HT1080 (cell line): ENCODE results near the gene NPC1L1. TPM values are rescaled to one million over a fixed set of nuclear protein-coding genes. Genes with fewer than 3 reads are reported as not detected.
A peak's percentile ranks its signal among the peaks of the same experiment; 100 is the strongest.

ENCODE experiments used
- DNase-seq: peaks from one replicate; pipeline ENCODE4 v3.0.0-alpha.2; 2015; ENCODE audit warnings: low read depth
- small RNA-seq: library from RNA; depleted of rRNA; stranded (forward); fragments of <200 nt; gene quantifications from one replicate; pipeline ENCODE3, GENCODE V24; 2014
- total RNA-seq: library from RNA; depleted of rRNA; stranded (reverse); fragments of >200 nt; shearing (Covaris generic); gene quantifications from 2 replicates; pipeline ENCODE4 v1.2.3, GENCODE V29; 2014; rRNA removed

The NPC1L1 gene
- total RNA-seq, 1 experiment from 2014 or later, result not detected

DNA sequence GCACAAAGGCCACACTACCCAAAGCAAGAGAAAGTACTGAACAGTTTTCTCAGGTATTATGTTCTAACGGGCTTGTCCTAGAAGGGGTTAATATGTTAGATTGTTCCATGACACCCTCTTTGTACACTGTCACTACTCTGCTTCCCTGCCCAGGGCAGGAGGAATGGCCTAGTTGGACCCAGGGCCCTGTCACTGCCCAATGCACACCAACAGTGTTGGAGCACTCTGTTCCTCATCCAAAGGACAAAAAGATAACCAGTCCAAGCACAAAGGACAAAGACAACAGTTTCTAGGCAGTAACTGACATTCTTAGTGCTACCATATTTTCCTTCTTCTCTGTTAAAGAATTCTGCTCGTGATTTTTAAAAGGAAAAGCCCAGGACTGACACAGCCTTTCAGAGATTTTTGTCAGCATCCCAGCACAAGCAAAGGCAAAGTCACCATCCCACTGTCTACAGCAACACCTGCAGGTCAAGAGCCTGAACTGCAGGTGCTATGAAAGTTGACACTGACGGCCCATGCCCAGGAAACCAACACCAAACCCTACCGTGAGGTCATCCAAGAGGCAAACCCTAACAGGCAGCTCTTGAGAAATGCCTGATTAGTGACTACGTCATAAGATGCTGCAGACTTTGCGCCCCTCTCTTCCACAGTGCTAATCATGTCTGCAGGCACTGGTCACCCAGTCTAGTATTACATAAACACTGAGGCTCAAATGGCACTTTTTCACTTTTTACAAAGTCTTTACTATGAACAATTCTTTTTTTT lies 63.9 kb downstream of the NPC1L1 start:
- peak; percentile 89 for DNase-seq

DNA sequence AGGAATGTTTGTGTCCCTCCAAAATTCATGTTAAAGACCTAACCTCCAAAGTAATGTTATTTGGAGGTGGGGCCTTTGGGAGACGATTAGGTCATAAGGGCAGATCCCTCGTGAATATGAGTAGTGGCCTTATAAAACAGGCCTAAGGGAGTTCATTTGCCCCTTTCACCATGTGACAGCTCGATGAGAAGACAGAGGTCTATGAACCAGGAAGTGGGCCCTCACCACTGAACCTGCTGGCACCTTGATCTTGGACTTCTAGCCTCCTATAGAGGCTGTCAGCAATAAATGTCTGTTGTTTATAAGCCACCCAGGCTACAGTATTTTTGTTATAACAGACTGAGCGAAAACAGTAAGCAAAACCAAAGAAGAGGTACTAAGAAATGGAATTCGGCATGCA lies 64.8 kb downstream of the NPC1L1 start:
- no peak for DNase-seq

DNA sequence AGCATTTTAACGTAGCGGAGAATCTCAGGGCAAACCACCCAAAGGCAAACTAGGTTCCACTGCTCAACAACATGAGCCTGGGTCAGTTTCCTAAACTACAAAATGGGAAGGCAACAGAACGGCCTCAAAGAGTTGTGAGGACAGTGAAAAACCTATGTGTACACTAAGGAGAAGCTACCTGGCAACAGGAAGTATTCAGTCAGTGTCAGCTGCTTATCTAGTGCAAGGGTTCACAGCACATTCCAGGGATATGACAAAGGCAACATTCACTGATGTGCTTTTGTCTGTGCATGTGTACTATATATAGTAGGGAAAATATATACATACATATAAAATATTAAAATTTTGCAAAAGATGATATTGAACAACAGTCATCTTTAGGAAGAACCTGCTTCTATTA lies 67.8 kb downstream of the NPC1L1 start:
- peak; percentile 39 for DNase-seq

DNA sequence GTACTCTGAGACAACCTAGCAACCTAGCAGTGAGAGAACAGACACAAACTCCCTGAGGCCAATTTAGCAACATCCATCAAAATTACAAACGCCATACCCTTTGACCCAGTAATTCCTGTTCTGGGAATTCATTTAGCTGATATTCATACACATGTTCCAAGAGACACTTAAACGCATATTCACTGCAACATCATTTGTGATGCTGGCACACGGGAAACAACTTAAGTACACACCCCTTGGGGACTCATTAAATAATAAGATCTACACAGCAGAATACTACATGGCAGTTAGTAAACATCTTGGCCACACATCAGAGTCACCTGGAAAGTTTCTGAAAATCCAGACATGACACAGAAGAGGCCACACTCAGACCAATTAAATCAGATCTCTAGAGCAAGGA lies 68.3 kb downstream of the NPC1L1 start:
- DNase-seq, result no peak

DNA sequence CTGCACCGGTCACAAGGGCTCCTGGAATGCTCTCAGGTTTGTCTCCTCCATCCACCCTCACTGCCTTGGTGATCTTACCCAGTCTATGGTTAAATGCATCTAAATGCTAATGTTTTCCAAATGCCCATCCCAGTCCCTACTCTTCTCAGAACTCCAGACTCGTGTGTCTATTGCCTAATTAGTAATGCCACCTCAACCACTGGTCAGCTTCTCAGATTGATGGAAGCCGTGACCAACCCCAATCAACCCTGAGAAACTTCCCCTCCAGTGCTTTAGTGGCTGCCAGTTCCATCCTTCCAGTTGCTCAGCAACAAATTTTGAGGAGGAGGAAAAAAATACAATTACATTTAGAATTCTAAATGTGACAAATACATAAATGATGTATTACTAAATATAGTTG lies 69.3 kb downstream of the NPC1L1 start:
- DNase-seq, result no peak

DNA sequence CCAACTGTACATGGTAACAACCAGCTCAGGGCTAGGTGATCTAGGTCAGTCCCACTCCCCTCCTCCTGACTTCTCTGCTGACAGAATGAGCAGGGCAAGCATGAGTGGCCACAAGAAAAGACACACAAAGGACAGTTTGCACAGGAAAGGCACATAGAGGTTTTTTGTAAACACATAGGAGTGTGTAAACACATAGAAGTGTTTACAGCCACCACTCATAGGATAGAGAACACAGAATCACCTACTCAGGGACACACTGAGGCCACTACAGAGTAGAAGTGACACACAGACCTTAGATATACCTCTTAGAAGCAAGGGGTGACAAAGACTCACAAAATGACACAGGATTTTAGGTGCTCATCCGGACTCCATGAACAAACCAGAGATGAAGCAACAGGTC lies 69.7 kb downstream of the NPC1L1 start:
- no peak for DNase-seq

DNA sequence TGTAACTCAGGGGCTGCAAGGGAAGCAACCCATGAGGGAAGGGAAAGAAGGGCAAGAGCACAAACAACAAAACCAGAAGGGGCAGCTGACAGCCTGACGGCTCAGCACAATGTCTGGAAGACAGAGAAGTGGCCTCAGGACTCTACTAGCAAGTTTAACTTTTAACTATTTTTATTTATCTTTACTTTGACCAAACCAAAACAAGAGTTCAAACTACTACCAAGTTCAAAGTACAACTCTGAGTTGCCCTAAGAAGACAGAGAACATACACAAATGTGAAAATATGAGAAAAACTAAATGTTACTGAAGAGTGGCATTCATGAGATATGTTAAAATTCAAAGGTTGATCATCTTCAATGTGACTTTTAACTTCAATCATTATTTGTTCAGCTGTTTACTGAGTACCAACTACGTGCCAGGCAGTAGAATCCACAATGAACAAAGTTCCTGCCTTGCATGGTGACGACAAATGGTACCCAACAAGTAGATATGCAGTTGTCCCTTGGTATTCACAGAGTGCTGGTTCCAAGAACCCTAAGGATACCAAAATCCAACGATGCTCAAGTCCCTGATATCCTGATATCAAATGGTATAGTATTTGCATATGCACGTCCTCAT lies 70.4 kb downstream of the NPC1L1 start:
- DNase-seq, result no peak

DNA sequence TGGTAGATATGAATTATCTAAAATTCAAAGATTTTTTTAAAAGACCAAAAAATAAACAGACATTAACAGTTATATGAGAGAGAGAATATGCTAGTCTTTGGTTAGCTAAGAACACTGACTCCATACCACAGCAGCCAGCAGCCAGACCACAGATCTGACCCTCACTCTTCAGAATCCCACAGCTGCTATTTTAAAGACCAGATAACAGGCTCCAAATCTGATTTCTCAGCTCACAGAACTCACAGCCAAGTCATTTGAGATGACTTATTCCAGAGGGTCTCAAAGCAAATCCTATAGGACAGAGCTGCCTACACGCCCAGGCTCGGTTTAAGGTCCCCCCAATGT lies 71.0 kb downstream of the NPC1L1 start:
- no peak for DNase-seq

DNA sequence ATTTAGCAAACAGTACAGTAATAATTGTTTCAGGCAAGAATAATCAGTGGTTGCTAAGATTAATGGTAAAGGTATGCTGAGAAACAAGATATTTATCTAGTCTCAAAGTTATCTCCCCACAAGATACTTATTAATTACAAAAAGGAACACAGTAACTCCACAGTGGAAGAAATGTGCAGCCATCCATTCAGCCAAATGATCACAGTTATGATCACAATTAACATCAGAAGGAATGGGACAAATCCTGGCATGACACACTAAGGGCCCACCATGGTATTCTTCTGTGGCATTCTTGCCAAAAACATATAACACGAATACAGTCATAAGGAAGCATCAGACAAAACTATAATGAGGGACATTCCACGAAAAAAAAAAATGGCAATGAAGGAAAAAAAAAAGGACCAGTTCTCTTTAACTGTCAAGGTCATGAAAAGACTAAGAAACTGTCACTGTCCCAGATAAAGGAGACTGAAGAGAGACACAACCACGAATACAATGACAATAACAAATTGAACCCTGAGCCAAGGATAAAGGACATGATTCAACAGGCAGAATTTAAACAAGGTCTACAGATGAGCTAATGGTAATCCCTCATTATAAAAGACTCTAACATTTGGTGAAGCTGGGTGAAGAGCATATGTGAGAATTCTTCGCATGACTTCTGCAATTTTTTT lies 71.5 kb downstream of the NPC1L1 start:
- DNase-seq, result no peak

DNA sequence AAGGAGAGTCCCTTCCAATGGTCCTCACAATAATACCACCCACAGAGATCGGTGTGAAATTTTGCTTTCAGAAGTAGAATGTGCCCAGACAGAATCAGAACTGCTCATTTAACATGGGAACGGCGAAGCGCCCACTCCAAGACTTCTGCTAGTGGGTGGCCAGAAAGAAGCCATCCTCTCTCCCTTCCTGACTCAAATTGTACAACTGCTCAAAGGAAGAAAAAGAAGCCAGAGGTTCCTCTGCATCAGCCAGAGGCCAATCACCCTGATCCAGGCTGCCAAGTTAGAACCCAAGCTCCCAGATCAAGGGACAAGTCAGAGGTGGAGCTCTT lies 73.9 kb downstream of the NPC1L1 start:
- no peak for DNase-seq

DNA sequence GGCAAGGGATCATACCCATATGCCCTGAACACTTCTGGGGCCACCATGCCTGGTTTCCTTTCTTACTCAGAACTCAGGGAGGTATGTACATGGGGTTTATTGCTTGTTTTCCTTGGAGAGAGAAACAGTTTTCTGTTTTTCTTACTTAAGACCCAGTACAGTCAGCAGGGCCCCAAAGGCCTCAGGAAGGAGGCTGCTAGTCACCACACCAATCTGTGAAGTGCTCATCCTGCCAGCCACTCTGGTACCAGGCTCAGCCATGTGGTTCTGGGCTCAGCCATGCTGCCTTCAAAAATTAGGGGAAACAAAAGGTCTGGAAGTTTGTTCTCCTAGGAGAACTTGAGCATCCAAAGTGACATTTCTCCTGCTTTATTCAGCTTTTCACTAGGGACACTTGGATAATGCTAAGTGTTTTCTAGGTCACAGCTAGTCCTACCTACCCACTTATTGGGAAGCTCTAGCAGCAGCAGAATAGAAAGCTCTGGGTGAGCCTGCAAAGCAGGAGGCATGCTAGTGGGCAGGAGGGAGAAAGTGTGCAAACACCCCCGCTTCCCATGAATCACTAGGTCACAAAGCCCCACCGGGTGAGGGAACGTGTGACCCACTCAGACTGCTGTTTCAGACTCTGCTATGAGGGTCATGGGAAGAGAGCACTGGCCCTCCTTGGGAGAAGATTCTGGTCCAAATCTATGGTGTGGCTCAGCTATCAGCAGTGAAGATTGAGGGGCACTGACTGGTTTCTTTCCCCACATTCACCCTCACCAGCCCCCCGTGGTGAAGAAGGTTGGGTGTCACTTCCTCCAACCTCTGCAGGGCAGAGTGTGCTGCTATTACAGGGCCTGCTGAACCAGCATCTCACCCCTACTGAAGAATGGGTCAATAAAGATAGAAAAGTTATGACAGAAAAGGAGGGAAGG lies 74.6 kb downstream of the NPC1L1 start:
- no peak for DNase-seq

DNA sequence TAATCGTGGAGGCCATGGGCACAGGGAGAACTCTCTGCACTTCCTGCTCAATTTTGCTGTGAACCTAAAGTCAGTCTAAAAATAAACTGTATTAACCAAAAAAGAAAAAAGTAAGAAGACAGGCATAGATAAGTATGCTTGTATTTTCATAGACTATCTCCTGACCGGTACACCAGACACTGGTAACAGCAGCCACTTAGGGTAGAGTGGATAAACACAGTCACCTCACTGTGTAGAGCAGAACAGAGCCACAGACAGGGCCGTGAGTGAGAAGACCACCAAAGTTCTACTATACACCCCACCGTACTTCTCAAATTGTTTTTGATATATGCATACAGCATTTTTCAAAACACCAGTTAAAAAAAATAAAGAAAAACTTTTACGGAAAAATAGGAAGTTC lies 75.6 kb downstream of the NPC1L1 start:
- no peak for DNase-seq

DNA sequence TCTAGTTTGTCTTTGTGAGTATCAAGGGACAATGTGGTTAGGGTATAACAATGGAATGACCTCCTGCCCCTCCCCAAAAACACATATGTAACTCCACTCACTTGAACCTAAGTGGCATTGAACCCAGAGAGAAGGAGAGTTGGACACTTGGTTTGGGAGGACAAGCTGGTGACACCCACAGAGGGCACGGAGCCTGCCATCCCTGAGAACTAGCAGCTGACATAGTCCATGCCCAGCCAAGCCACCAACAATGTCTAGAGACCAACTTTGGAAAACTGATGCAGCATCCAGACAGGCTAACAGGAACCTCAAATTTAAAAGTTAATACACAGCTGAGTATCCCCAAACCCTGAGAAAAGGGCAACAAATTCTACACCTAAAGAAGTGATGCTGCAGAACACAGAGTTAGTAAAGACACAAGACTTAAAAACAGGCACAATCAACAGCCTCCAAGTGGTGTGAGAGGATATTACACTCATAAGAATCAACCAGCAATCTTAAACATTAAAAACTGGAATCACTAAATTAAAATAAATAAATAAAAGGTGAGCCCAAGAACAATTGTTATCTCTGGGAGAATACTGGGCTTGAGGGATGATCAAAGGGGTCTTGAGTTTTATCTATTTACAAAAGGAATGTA lies 77.8 kb downstream of the NPC1L1 start:
- DNase-seq, result no peak

Small RNAs within 50 kb of the gene (small RNA-seq; reads per million reads assigned to genes)
- not detected for gene RNU6-1097P

Other genes starting within 250 kb of the NPC1L1 start
- gene CAMK2B, start 215.7 kb downstream of the NPC1L1 start, total RNA-seq, result 0.02 and 0.07 TPM in 2 replicates
- gene NUDCD3, start 50.7 kb downstream of the NPC1L1 start, total RNA-seq, result 72.3 and 73.7 TPM in 2 replicates
- gene DDX56, start 32.6 kb upstream of the NPC1L1 start, total RNA-seq, result 159 and 169 TPM in 2 replicates
- 71.4 and 76.8 TPM in 2 replicates for gene TMED4, start 40.9 kb upstream of the NPC1L1 start, total RNA-seq
- 41.8 and 41.9 TPM in 2 replicates for gene OGDH, start 65.3 kb upstream of the NPC1L1 start, total RNA-seq
- 11.9 and 17.8 TPM in 2 replicates for gene ZMIZ2, start 207.5 kb upstream of the NPC1L1 start, total RNA-seq